ENCODE data around the gene GAGE12J.
"Not testable (repeated sequence)": the region's sequence is repeated elsewhere in the genome, so short reads cannot be mapped to it uniquely, and the experiment has no call there.

GAGE12J gene

GRCh38 chrX:49321737-49322136 lies at the start of gene GAGE12J:
Gene GAGE12J, plus strand, starts transcription at chrX:49322037. Its CDS starts 1,157 bp downstream, at chrX:49323194.
- not testable (repeated sequence) for DNase-seq (ENCODE audit: low read depth in 2 of 2)

DNA sequence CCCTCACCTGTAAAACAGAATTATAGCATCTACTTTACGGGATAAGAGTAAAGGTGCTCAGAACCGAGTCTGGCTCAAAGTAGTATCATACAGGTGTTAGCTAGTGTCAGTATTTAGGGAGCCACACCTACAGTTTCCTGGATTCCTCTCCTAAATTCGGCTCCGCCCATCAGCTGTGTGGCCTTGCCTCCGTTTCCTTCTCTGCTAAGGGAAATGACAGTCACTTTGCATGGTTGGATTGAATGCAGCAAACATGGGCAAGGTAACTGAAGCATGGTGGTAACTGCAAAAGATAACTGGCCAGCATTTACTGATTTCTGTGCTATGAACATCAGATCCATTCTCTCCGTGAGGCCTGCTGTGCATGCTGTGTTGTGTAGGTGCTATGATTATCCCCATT lies 49.4 kb upstream of the GAGE12J start:
- DNase-seq (ENCODE audit: low read depth in 2 of 2) = no peak

DNA sequence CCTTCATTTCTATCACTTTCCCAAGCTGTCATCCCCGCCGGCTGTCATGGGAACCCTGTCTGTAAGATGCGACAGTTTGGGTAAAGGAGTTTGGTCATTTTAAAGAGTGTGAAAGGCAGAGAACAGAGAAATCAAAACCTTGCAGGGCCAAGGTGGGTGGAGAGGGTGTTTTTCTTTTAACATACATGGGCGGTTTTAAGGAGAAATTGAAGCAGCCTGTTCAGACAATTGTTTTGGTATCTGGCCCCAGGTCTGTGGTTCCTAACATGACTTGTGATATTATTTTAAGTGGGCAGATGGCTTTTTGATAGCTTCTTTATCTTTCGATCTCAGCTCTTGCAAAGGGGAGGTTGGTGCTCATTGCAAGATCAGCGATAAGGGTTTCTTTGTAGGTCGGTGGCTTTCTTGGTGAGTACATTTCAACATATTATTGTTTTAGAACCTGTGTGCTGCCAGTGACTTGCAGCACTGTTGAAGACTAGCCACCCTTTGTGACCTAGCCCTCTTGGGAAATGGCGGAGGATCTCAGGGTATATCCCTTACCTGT lies 48.6 kb upstream of the GAGE12J start:
- DNase-seq (ENCODE audit: low read depth in 2 of 2) = peak in 1 of 2 donors; percentile 30

- no peak for DNase-seq (ENCODE audit: low read depth in 2 of 2)
These were observed 45.6 kb upstream of the GAGE12J start for GRCh38 chrX:49276207-49276606.

DNA sequence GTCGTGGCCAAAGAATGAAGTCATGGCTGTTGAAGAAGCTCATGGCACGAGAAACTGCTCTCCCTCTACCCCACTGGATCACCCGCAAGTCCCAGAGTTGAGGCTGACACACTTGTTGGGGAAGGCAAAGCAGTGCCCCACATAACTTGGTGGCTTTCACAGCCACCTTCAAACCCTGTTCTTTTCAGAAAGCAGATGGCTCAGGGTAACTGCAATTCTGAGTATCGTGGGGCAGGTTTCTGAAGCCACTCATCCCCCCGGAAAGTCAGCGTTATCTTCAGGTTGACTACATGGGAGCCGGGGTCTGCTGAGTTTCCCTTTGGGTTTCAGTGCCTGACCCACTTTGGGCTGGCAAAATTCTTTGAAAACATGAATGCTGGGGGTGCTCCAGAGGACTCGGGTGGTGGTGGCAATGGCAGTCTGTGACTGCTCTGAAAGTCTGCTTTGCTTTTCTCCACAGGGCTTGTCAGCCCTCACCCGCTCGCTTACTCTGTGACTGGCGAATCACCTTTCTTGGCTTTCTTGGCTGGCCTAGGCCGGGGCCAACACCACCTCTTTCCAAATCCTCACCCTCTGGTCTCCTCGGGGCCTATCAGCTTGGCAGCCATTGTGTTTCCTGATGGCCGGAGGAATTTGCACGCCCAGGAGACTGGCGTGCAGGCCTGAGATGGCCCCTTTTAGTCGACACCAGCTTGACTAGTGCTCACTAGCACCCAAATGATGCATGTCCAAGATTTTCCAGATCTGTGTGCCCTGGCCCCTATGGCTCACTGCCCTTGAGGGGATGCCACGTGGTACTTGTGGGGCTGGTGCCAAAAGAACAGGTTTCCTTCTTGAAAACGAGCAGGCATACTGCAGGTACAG lies 44.9 kb upstream of the GAGE12J start:
- no peak for DNase-seq (ENCODE audit: low read depth in 2 of 2)

DNA sequence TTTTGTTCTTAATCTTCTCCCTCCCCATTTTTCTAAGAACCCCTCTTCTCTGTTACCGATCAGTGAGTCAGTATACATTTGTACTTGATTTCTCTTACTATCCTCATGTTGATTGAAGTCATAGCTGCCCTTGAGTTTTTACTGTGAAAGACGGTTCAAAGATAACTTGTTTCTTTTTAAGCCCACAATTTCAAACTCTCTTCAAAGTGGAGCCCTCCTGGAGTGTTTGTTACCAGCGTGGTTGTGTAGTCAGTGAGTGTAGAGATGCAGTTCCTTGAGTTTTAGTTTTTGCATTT lies 44.4 kb upstream of the GAGE12J start:
- DNase-seq (ENCODE audit: low read depth in 2 of 2) = no peak

DNA sequence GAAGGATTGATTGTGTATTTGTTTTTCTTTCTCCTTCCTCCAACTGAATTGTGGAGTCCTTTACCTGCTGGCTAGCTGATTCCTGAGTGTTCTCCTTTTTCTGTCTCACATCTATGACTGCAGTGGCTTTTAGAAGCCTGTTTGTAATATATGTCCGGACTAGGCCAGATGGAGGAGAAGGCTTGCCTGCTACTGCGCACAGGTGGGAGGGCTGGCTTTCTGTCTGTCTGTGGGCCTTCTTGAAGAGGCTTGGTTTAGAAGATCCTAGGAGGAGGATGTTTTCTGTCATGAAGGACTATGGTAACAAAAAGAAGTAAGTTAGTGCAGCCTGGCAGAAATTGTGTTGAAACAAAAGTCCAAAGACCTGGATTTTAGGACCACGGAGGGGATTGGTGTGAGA lies 43.8 kb upstream of the GAGE12J start:
- no peak for DNase-seq (ENCODE audit: low read depth in 2 of 2)

- no peak for DNase-seq (ENCODE audit: low read depth in 2 of 2)
These were observed 39.2 kb upstream of the GAGE12J start for GRCh38 chrX:49282647-49283011.

DNA sequence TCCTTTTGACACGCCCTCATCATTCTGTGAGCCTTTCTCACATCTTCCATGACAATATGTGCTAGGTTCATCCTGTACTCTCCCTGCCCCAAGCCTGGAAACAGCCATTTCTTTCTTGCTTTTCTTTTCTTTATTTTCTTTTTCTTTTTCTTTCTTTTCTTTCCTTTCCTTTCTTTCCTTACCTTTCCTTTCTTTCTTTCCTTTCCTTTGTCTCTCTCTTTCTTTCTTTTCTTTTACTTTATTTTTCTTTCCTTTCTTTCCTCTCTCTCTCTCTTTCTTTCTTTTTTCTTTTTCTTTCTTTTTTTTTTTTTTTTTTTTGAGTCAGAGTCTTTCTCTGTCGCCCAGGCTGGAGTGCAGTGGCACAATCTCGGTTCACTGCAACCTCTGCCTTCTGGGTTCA lies 37.6 kb upstream of the GAGE12J start:
- DNase-seq (ENCODE audit: low read depth in 2 of 2) = no peak

- no peak for DNase-seq (ENCODE audit: low read depth in 2 of 2)
These were observed 35.7 kb upstream of the GAGE12J start for GRCh38 chrX:49286136-49286535.

DNA sequence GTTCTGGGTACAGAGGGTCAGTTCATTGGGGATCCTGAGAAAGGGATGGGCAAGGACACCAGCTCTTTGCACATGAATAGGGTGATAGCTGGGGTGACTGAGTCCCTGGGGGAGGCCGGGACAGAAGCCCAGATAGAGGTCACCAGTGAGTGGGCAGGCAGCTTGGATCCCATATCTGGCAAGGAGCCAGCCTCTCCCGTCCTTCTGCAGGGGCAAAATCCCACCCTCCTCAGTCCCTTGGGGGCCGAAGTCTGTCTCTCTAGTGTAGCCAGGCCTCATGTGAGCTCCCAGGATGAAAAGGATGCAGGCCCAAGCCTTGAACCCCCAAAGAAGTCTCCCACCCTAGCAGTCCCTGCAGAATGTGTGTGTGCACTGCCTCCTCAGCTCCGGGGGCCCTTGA lies 35.3 kb upstream of the GAGE12J start:
- DNase-seq (ENCODE audit: low read depth in 2 of 2) = no peak

GRCh38 chrX:49287665-49288064 lies 34.2 kb upstream of the GAGE12J start:
- DNase-seq (ENCODE audit: low read depth in 2 of 2) = no peak

DNA sequence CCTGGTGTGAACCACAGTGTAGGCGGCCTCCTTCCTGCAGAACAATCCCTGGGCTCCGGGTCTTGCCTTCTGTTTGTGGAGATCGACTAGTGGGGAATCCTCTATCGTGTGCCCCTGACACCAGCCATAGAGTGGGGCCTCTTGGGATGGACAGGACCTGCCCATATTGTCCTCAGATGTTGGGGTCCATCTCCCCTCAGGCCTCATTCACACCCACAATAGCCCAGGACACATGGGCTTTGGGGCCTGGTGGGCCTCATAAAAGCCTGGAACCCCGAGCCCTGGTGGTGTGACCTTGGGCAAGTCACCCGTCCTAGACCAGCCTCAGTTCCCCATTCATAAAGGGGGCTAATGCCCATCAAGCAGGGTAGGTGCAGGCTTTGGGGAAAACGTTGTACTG lies 31.6 kb upstream of the GAGE12J start:
- no peak for DNase-seq (ENCODE audit: low read depth in 2 of 2)

DNA sequence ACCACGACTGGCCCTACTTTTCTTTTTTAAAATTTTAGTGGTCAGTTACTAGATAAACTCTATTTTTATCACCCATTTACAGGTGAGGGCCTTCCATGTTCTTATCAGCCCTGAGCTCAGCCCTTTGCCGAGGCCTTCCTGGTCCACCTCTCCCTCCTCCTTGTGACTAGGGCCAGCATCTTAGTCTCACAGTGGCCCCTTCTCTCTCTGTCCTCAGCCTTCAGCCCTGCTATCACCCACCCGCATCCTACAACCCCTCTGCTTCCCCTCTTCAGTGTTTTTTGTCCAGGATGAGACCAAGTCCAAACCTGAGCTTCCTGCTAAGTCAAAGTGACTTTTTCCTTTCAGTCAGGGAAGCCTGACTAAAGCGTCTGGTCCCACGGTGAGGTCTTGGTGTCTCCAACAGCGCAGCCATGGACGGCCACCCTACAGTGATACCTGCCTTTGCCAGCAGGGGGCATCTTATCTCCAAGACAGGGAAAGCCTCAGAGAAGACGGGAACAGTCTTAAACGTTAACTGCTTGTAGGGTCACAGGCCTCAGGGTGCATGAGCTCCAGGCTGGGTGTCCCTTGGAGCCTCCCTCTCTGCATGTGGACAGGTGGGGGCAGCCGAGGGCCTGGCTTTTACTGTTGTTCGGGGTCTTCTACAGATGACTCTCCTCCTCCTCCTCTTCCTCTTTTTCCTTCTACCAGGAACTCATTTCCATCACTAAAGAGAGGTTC lies 30.1 kb upstream of the GAGE12J start:
- DNase-seq (ENCODE audit: low read depth in 2 of 2) = peak; percentile 57 to 68

- no peak for DNase-seq (ENCODE audit: low read depth in 2 of 2)
These were observed 29.2 kb upstream of the GAGE12J start for GRCh38 chrX:49292400-49293362.

DNA sequence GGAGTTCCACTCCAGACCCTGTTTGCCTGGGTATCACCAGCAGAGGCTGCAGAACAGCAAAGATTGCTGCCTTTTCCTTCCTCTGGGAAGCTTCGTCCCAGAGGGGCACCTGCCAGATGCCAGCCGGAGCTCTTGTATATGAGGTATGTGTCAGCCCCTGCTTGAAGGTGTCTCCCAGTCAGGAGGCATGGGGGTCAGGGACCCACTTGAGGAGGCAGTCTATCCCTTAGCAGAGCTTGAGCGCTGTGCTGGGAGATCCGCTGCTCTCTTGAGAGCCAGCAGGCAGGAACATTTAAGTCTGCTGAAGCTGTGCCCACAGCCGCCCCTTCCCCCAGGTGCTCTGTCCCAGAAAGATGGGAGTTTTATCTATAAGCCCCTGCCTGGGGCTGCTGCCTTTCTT lies 22.5 kb upstream of the GAGE12J start:
- not testable (repeated sequence) for DNase-seq (ENCODE audit: low read depth in 2 of 2)

GRCh38 chrX:49300703-49301102 lies 21.1 kb upstream of the GAGE12J start:
- DNase-seq (ENCODE audit: low read depth in 2 of 2) = no peak

DNA sequence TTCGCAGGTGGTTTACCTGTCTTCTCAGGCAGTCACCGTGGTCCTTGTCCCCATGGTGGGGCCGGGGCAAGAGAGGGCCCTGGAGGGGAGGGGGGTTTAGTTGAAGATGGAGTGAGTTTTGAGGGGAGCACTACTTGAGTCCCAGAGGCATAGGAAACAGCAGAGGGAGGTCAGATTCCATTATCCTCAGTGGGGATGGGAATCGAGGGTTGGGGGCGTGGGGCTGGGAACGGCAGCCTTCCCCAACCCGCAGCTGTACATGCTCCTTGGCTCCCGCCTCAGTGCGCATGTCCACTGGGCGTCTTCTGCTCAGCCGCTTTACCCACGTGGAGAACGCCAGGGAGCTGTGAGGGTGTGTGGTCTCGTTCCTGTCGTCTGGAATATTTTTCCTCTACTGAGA lies 18.5 kb upstream of the GAGE12J start, which contains the start of gene GAGE10:
GAGE10 (plus strand) TSS at position 301 of the 400 bp plus-strand sequence. CDS start 1,214 bp downstream, outside the sequence.
- no peak for DNase-seq (ENCODE audit: low read depth in 2 of 2)

DNA sequence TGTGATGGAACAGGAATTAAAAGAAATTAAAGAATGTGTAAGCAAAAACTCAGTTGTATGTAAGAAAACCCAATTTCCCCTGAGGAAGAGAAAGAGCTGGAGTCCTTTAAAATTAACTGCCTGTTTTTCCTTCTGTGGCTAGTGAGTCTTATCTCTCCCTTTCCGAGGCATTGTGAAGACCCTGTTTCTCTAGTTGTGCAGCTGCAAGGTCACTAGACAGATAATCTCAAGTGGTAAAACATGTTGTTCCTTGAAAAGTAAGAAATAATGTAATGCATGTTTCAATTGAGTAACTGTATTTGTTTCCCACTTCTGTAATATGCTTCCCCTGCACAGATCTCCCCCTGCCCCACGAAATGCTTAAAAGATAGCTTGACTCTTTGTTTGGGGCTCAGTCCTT lies 14.1 kb upstream of the GAGE12J start:
- DNase-seq (ENCODE audit: low read depth in 2 of 2) = not testable (repeated sequence)

GRCh38 chrX:49308604-49309269 lies 13.1 kb upstream of the GAGE12J start:
- no peak for DNase-seq (ENCODE audit: low read depth in 2 of 2)

DNA sequence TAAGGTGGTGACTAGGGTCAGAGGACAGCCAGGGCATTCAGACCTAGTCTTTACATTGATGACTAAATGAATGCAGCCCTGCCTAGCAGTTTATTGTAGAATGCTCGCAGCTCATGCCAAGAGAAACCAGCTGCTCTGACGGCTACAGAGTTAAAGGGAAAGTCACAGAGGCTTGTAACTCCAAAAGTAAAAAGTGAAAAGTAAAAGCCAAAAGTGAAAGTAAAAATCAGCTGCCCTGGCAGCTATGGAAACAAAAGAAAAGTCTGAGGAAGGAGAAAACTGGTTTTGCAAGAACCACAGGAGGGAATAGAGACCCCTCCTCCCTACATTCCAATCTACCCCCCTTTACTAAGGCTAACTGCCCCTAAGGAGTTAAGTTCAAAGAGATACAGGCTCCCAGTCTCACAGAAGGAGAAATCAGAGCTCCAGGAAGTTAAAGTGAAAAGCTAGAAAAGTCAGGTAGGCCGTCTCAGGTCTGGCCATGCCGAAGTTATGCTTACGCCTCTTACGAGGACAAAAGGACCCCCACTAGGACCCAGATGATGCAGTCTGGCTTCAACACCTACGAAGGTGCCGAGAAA lies 12.3 kb upstream of the GAGE12J start:
- DNase-seq (ENCODE audit: low read depth in 2 of 2) = no peak
